H1 (cell line): Measurements from ENCODE around the gene SLC43A3. TPM values are rescaled to one million over a fixed set of nuclear protein-coding genes. Genes with fewer than 3 reads are reported as not detected.

Experiments
- CBX5 ChIP-seq: fragments of 300-800, 300-1000 bp; sonication (generic); IDR thresholded peaks from 2 replicates; pipeline ENCODE4 v1.7.1; 2016; ENCODE audit warnings: antibody characterized with exemption, low read length, low read depth
- CHD7 ChIP-seq: fragments of 300-600 bp; sonication (generic); IDR thresholded peaks from 2 replicates; pipeline ENCODE4 v1.7.1; 2012; ENCODE audit warnings: low read length, moderate library complexity, mild to moderate bottlenecking, inconsistent platforms; ENCODE audit not compliant: insufficient replicate concordance
- E2F6 ChIP-seq: IDR thresholded peaks from 2 replicates; pipeline ENCODE4 v1.6.1; 2012; ENCODE audit warnings: inconsistent platforms
- NANOG ChIP-seq: IDR thresholded peaks from 2 replicates; pipeline ENCODE4 v1.6.1; 2011; ENCODE audit warnings: low read length, low read depth, mild to moderate bottlenecking, inconsistent platforms; ENCODE audit not compliant: insufficient read depth, poor library complexity, severe bottlenecking
- SIRT6 ChIP-seq: IDR thresholded peaks from one replicate; pipeline ENCODE4 v1.7.1; 2012; ENCODE audit warnings: low read length, inconsistent platforms
- SP2 ChIP-seq: IDR thresholded peaks from 2 replicates; pipeline ENCODE4 v1.6.1; 2012; ENCODE audit warnings: mild to moderate bottlenecking, low read length, inconsistent platforms
- SP4 ChIP-seq: IDR thresholded peaks from 2 replicates; pipeline ENCODE4 v1.6.1; 2012; ENCODE audit warnings: low read length, inconsistent platforms
- SUZ12 ChIP-seq: fragments of 200-600 bp; sonication (generic); IDR thresholded peaks from 2 replicates; pipeline ENCODE4 v1.6.1; 2012; ENCODE audit warnings: mild to moderate bottlenecking, inconsistent platforms, low read length, moderate library complexity, mixed read lengths
- TAF7 ChIP-seq: optimal IDR thresholded peaks from 2 replicates; pipeline ENCODE3; 2011; ENCODE audit warnings: low read depth, mild to moderate bottlenecking, inconsistent platforms, low read length, moderate library complexity, borderline replicate concordance
- USF2 ChIP-seq: IDR thresholded peaks from 2 replicates; pipeline ENCODE4 v1.6.1; 2011; ENCODE audit warnings: low read length, improper control_type of control experiment
- polyA plus RNA-seq, 7 experiments: library from polyadenylated mRNA; depleted of rRNA in 3 of 7; stranded (reverse) in 5 of 7; unstranded in 2 of 7; fragments of >200 nt in 5 of 7; fragments of 200-250 nt in 2 of 7; gene quantifications; 1 replicate in 5 of 7; 2 replicates in 1 of 7; 4 replicates in 1 of 7; pipeline versions ENCODE4 v1.2.1 to v1.2.3, GENCODE V29; 2011 to 2013; ENCODE audit warnings: missing spikeins in 2 of 7, mixed read lengths in 2 of 7
- total RNA-seq: library from RNA; stranded (reverse); fragmentation: NEBNext Ultra II Directional; extraction: Animal tissue kit (Norgen Biotek cat#: 25700); gene quantifications from 2 replicates; pipeline ENCODE4 v1.2.1, GENCODE V29; 2021

Gene SLC43A3
- total and polyA plus RNA-seq, 2 of the 8 experiments (the other 6 are each of a cell fraction or from before 2014, with no cell fraction given): 31.8 to 67.8 TPM

- no peak for TF ChIP-seq CHD7
- TF ChIP-seq E2F6: no peak
- TF ChIP-seq SP2: no peak
- TF ChIP-seq USF2: no peak
- TF ChIP-seq SIRT6: no peak
- no peak for TF ChIP-seq NANOG
- no peak for TF ChIP-seq SP4
- no peak for TF ChIP-seq CBX5
- TF ChIP-seq SUZ12: no peak
- no peak for TF ChIP-seq TAF7
These were observed 5.8 kb upstream of the SLC43A3 start (continued) for GRCh38 chr11:57432714-57433163.
